Measurements from ENCODE around the gene ATP5MG. TPM values are rescaled to one million over a fixed set of nuclear protein-coding genes. Genes with fewer than 3 reads are reported as not detected.

Gene ATP5MG
- total and polyA plus RNA-seq, 2 of the 8 experiments (the other 6 are each of a cell fraction or from before 2014, with no cell fraction given): 237 to 464 TPM

GRCh38 chr11:118442908-118443589 is 41.6 kb downstream of the ATP5MG start (continued):
- TF ChIP-seq CHD7 (IDR thresholded peaks at IDR 0.05; ENCODE audit: insufficient replicate concordance, low read length) (no peak), SUZ12 (IDR thresholded peaks at IDR 0.05; ENCODE audit: low read length) (no peak), RXRA (IDR thresholded peaks at IDR 0.05; ENCODE audit: insufficient read depth, low read depth, low read length) (no peak), CTBP2 (IDR thresholded peaks at IDR 0.05; ENCODE audit: borderline replicate concordance, insufficient read depth, insufficient read length, low read length) (no peak), KDM1A (IDR thresholded peaks at IDR 0.05; ENCODE audit: borderline replicate concordance, low read length) (no peak), BRCA1 (IDR thresholded peaks at IDR 0.05; ENCODE audit: low read depth, low read length) (no peak), GTF2F1 (IDR thresholded peaks at IDR 0.05; ENCODE audit: borderline replicate concordance, low read depth, low read length) (no peak), SP1 (IDR thresholded peaks at IDR 0.05; ENCODE audit: low read depth, low read length) (no peak), E2F6 (IDR thresholded peaks at IDR 0.05) (no peak), TAF1 (IDR thresholded peaks at IDR 0.05; ENCODE audit: low read depth, low read length) (no peak)
